ENCODE measurements around the gene WSCD2. TPM values are rescaled to one million over a fixed set of nuclear protein-coding genes. Genes with fewer than 3 reads are reported as not detected.

Gene WSCD2
- total RNA-seq, 2 donors from 2014 or later = 0.26 to 1.3 TPM

GRCh38 chr12:108254517-108255251 lies 125.6 kb downstream of the WSCD2 start:
- intact Hi-C loops (cut with DNase I) = no loop called here
- H3K4me1 ChIP-seq = no peaks in the 10 kb centered on the region
- ATAC-seq = no peak
- H3K9me3 ChIP-seq = no peaks in the 10 kb centered on the region
- 24 to 30% methylated on average over 13 of the region's 13 CpGs for WGBS, 2 donors
- no peak for TF ChIP-seq POLR2A (IDR thresholded peaks at IDR 0.05)
- TF ChIP-seq CTCF (IDR thresholded peaks at IDR 0.05) = no peak
- no peak overlapping the region for H3K27ac ChIP-seq
- no peaks in the 10 kb centered on the region for H3K36me3 ChIP-seq (replicated peaks in 1 of 2; ENCODE audit: insufficient read depth in 1 of 2, low read depth in 2 of 2)
- H3K4me3 ChIP-seq = no peak overlapping the region
- H3K27me3 ChIP-seq = no peaks in the 10 kb centered on the region
- DNase-seq = no peak

GRCh38 chr12:108255252-108255602 lies 126.1 kb downstream of the WSCD2 start:
- Histone ChIP-seq H3K4me3 (no peak overlapping the region), H3K9me3 (peaks cover 0 to 5% (median 0%) of the 10 kb centered on the region in 3 donors)
- no peak for DNase-seq

GRCh38 chr12:108257004-108257403 lies 127.9 kb downstream of the WSCD2 start:
- no peak for DNase-seq
- Histone ChIP-seq H3K4me1 (no peaks in the 10 kb centered on the region), H3K27me3 (no peaks in the 10 kb centered on the region), H3K27ac (no peak overlapping the region), H3K4me3 (no peak overlapping the region), H3K9me3 (peaks cover 0 to 6% (median 0%) of the 10 kb centered on the region in 3 donors), H3K36me3 (replicated peaks in 1 of 2; ENCODE audit: insufficient read depth in 1 of 2, low read depth in 2 of 2) (no peaks in the 10 kb centered on the region)
- no peak for TF ChIP-seq POLR2A (IDR thresholded peaks at IDR 0.05)
- no peak for TF ChIP-seq CTCF (IDR thresholded peaks at IDR 0.05)
- no peak for ATAC-seq
- WGBS, 2 donors = 37 to 60% methylated on average over 3 of the region's 3 CpGs
- intact Hi-C loops (cut with DNase I) = no loop called here

More at GRCh38 chr12:108255252-108255602, 126.1 kb downstream of the WSCD2 start:
- Histone ChIP-seq H3K27me3 (no peaks in the 10 kb centered on the region), H3K4me1 (no peaks in the 10 kb centered on the region), H3K36me3 (replicated peaks in 1 of 2; ENCODE audit: insufficient read depth in 1 of 2, low read depth in 2 of 2) (no peaks in the 10 kb centered on the region), H3K27ac (no peak overlapping the region)
- TF ChIP-seq POLR2A (IDR thresholded peaks at IDR 0.05) = no peak
- no peak for TF ChIP-seq CTCF (IDR thresholded peaks at IDR 0.05)
- no peak for ATAC-seq
- WGBS, 2 donors = 32 to 33% methylated on average over 3 of the region's 3 CpGs
- intact Hi-C loops (cut with DNase I) = no loop called here

GRCh38 chr12:108257610-108258106 lies 128.6 kb downstream of the WSCD2 start:
- H3K4me3 ChIP-seq = no peak overlapping the region
- intact Hi-C loops (cut with DNase I) = no loop called here
- TF ChIP-seq POLR2A (IDR thresholded peaks at IDR 0.05) (no peak), CTCF (IDR thresholded peaks at IDR 0.05) (no peak)

GRCh38 chr12:108260039-108260438 lies 131.0 kb downstream of the WSCD2 start:
- no peak for ATAC-seq
- Histone ChIP-seq H3K27me3 (no peaks in the 10 kb centered on the region), H3K27ac (no peak overlapping the region), H3K4me1 (no peaks in the 10 kb centered on the region), H3K9me3 (peaks cover 0 to 6% (median 0%) of the 10 kb centered on the region in 3 donors), H3K4me3 (no peak overlapping the region), H3K36me3 (replicated peaks in 1 of 2; ENCODE audit: insufficient read depth in 1 of 2, low read depth in 2 of 2) (no peaks in the 10 kb centered on the region)
- intact Hi-C loops (cut with DNase I) = no loop called here
- DNase-seq = no peak
- 35 to 38% methylated on average over 3 of the region's 3 CpGs for WGBS, 2 donors
- TF ChIP-seq POLR2A (IDR thresholded peaks at IDR 0.05) (no peak), CTCF (IDR thresholded peaks at IDR 0.05) (no peak)

More at GRCh38 chr12:108257610-108258106, 128.6 kb downstream of the WSCD2 start:
- DNase-seq (no peak), ATAC-seq (no peak)
- no peaks in the 10 kb centered on the region for H3K27me3 ChIP-seq
- no peaks in the 10 kb centered on the region for H3K36me3 ChIP-seq (replicated peaks in 1 of 2; ENCODE audit: insufficient read depth in 1 of 2, low read depth in 2 of 2)
- H3K9me3 ChIP-seq = peaks cover 0 to 6% (median 0%) of the 10 kb centered on the region in 3 donors
- WGBS, 2 donors = 57 to 58% methylated on average over 4 of the region's 4 CpGs
- no peak overlapping the region for H3K27ac ChIP-seq
- H3K4me1 ChIP-seq = no peaks in the 10 kb centered on the region

All from body of pancreas (tissue), 4 donors.